OCI-LY7 (cell line): ENCODE results near the gene NT5M. TPM values are rescaled to one million over a fixed set of nuclear protein-coding genes. Genes with fewer than 3 reads are reported as not detected.
"Not testable (repeated sequence)": the region's sequence is repeated elsewhere in the genome, so short reads cannot be mapped to it uniquely, and the experiment has no call there.

Source experiments
- BruUV-seq: library from RNA; stranded (reverse); fragments of 400-500 nt; replicated peaks from 2 replicates; lab custom pipeline; 2021; lab: Mats Ljungman, UMichigan
- CTCF ChIA-PET: fragments of 300-600 bp; sonication (Branson Sonifier 250); formaldehyde crosslinking; loops from one replicate; lab custom pipeline; 2022; ENCODE audit warnings: antibody characterized with exemption; ENCODE audit not compliant: unreplicated experiment; lab: Charles Lee
- POLR2A ChIA-PET: fragments of 300-600 bp; sonication (Branson Sonifier 250); formaldehyde crosslinking; loops from one replicate; lab custom pipeline; 2022; ENCODE audit warnings: antibody characterized with exemption; lab: Charles Lee
- DNase-seq: peaks from one replicate; pipeline ENCODE4 v3.0.0-alpha.2; 2015; ENCODE audit warnings: low spot score
- H2AFZ ChIP-seq: fragments of 200-600 bp; sonication (generic), shearing (Covaris generic); 2 replicates; pipeline ENCODE4 v1.6.1; 2014; ENCODE audit warnings: mild to moderate bottlenecking, antibody characterized with exemption, low read length, moderate library complexity
- H3K27ac ChIP-seq: fragments of 200-600 bp; sonication (generic); 2 replicates; pipeline ENCODE4 v1.5.1; 2014; ENCODE audit warnings: mixed run types, low read depth, mild to moderate bottlenecking, moderate library complexity, low read length, inconsistent platforms; ENCODE audit not compliant: poor library complexity, severe bottlenecking
- H3K36me3 ChIP-seq: fragments of 200-600 bp; sonication (generic); 2 replicates; pipeline ENCODE4 v1.6.1; 2014; ENCODE audit warnings: mild to moderate bottlenecking, antibody characterized with exemption, low read length, moderate library complexity, mixed read lengths; ENCODE audit not compliant: insufficient read depth
- H3K4me1 ChIP-seq: fragments of 200-600 bp; sonication (generic); 2 replicates; pipeline ENCODE4 v1.5.1; 2014; ENCODE audit warnings: mild to moderate bottlenecking, low read length; ENCODE audit not compliant: insufficient read depth, poor library complexity, severe bottlenecking
- H3K4me2 ChIP-seq: fragments of 200-600 bp; sonication (generic); 2 replicates; pipeline ENCODE4 v1.6.1; 2014; ENCODE audit warnings: mild to moderate bottlenecking, low read length
- H3K4me3 ChIP-seq: fragments of 200-600 bp; sonication (generic); 2 replicates; pipeline ENCODE4 v1.5.1; 2014; ENCODE audit warnings: mild to moderate bottlenecking, low read depth, low read length; ENCODE audit not compliant: poor library complexity, severe bottlenecking
- H3K79me2 ChIP-seq: fragments of 200-600 bp; sonication (generic); 2 replicates; pipeline ENCODE4 v1.6.1; 2016; ENCODE audit warnings: low read depth, mild to moderate bottlenecking, low read length, moderate library complexity, mixed read lengths; ENCODE audit not compliant: insufficient read depth
- H3K9me2 ChIP-seq: fragments of 200-600 bp; sonication (generic); 2 replicates; pipeline ENCODE4 v1.6.1; 2016; ENCODE audit warnings: mild to moderate bottlenecking, low read length, mixed read lengths; ENCODE audit not compliant: insufficient read depth
- H3K9me3 ChIP-seq: fragments of 200-600 bp; sonication (generic); 2 replicates; pipeline ENCODE4 v1.6.1; 2014; ENCODE audit warnings: mild to moderate bottlenecking, mixed run types, low read length, mixed read lengths
- H4K20me1 ChIP-seq: fragments of 200-600 bp; sonication (generic); 2 replicates; pipeline ENCODE4 v1.6.1; 2014; ENCODE audit warnings: mild to moderate bottlenecking, antibody characterized with exemption, low read length, moderate library complexity, mixed read lengths; ENCODE audit not compliant: insufficient read depth
- CTCF ChIP-seq: fragments of 200-600 bp; sonication (generic); conservative IDR thresholded peaks from 2 replicates; pipeline ENCODE4 v1.5.1; 2014; ENCODE audit warnings: mild to moderate bottlenecking, antibody characterized with exemption, low read length, moderate library complexity, mixed read lengths
- EZH2phosphoT487 ChIP-seq: fragments of 200-600 bp; sonication (generic); IDR thresholded peaks from 2 replicates; pipeline ENCODE4 v1.6.1; 2018; ENCODE audit warnings: low read depth, borderline replicate concordance, mild to moderate bottlenecking, mixed run types, antibody characterized with exemption, low read length, moderate library complexity, mixed read lengths
- intact Hi-C: fragments of 100-400 bp; cut with micrococcal nuclease; formaldehyde crosslinking; loops from one replicate; pipeline ENCODE4 v1.10.0; 2022; ENCODE audit not compliant: unreplicated experiment
- total RNA-seq, 2 experiments: library from RNA; depleted of rRNA in 1 of 2; stranded (reverse); fragments of >200 nt in 1 of 2; shearing (Covaris generic) in 1 of 2; gene quantifications; 2 replicates each; pipeline ENCODE4 v1.2.3, GENCODE V29; 2014 to 2022

The NT5M gene
- total RNA-seq, 2 experiments from 2014 or later: 8.2 to 14.0 TPM

GRCh38 chr17:17269926-17270773 is 33.0 kb upstream of the NT5M start:
- Histone ChIP-seq H3K36me3 (peaks cover 96% of the 10 kb centered on the region), H3K4me2 (no peak overlapping the region), H3K27ac (no peak overlapping the region), H3K4me1 (no peaks in the 10 kb centered on the region), H3K79me2 (peaks cover 28% of the 10 kb centered on the region), H3K9me2 (no peaks in the 10 kb centered on the region), H2AFZ (no peak overlapping the region), H4K20me1 (peaks cover 8% of the 10 kb centered on the region; the same call in 1 of the 2 replicates), H3K9me3 (no peaks in the 10 kb centered on the region), H3K4me3 (no peak overlapping the region)
- no TSS peak for BruUV-seq
- TF ChIP-seq CTCF (peak; percentile 75), EZH2phosphoT487 (no peak)
- DNase-seq: peak; percentile 17
- POLR2A ChIA-PET: interaction anchor here (0.6 kb wide), 2 partner anchors 42 to 385 kb away, joined by 3 read pairs; no protein-coding TSS in a partner anchor
- CTCF ChIA-PET: interaction anchor here (0.6 kb wide), 1 partner anchor 96 kb away, joined by 3 read pairs; no protein-coding TSS in a partner anchor
- intact Hi-C loops: loop anchor here (10.0 kb wide), 1 partner anchor 45 kb away; no protein-coding TSS in a partner anchor

- DNase-seq: no peak
- no peak overlapping the region for H2AFZ ChIP-seq
- CTCF ChIA-PET: no interaction called here
- peaks cover 82% of the 10 kb centered on the region for H3K79me2 ChIP-seq
- no peak overlapping the region for H3K27ac ChIP-seq
- TF ChIP-seq CTCF: no peak
- TF ChIP-seq EZH2phosphoT487: no peak
- BruUV-seq: no TSS peak
- H3K4me1 ChIP-seq: peaks cover 18% of the 10 kb centered on the region
- intact Hi-C loops: no loop called here
- peaks cover 23% of the 10 kb centered on the region; the same call in 1 of the 2 replicates for H4K20me1 ChIP-seq
- H3K4me3 ChIP-seq: no peak overlapping the region
- H3K36me3 ChIP-seq: peaks cover 77% of the 10 kb centered on the region
- POLR2A ChIA-PET: interaction anchor here (0.9 to 1.9 kb wide), 2 partner anchors 24 to 26 kb away, joined by 5 to 7 read pairs; no protein-coding TSS in a partner anchor
- H3K9me2 ChIP-seq: no peaks in the 10 kb centered on the region
- no peak overlapping the region for H3K4me2 ChIP-seq
- no peaks in the 10 kb centered on the region for H3K9me3 ChIP-seq
Observed at GRCh38 chr17:17275971-17276370, 27.2 kb upstream of the NT5M start.

GRCh38 chr17:17277431-17277830 is 25.7 kb upstream of the NT5M start:
- H3K9me3 ChIP-seq, BruUV-seq, H3K4me2 ChIP-seq, DNase-seq, H3K27ac ChIP-seq, H3K4me3 ChIP-seq, H3K9me2 ChIP-seq, H2AFZ ChIP-seq, intact Hi-C loops: not testable (repeated sequence)
- ChIA-PET POLR2A (interaction anchor here (0.6 to 0.9 kb wide), 2 partner anchors 10 to 35 kb away, joined by 3 read pairs; no protein-coding TSS in a partner anchor), CTCF (interaction anchor here (0.7 kb wide), 1 partner anchor 315 kb away, joined by 3 read pairs; no protein-coding TSS in a partner anchor)
- Histone ChIP-seq H4K20me1 (peaks cover 20% of the 10 kb centered on the region; the same call in 1 of the 2 replicates), H3K36me3 (peaks cover 66% of the 10 kb centered on the region), H3K4me1 (peaks cover 25% of the 10 kb centered on the region), H3K79me2 (peaks cover 79% of the 10 kb centered on the region)
